Measurements from ENCODE around the gene LRRC4C. TPM values are rescaled to one million over a fixed set of nuclear protein-coding genes. Genes with fewer than 3 reads are reported as not detected.

Gene LRRC4C
- total RNA-seq, 1 experiment from 2014 or later = not detected

DNA sequence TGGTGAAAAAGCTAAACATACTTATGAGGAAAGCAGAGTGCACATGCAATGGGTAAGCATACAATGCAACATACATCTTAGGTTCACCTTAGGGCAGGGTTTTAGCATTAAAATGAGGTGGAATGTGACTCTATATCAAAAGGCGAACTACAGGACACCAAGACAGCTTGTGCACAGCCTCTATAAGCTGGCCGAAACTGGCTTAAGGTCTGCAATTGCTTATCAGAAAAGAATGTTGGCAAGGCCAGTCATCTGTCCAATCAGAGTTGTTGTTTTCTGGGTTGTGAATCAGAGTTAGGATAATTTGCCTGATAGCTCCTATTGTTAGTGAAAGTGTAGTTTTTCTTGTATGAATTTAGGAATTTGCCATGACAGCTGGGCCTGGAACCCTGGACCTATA, 76.5 kb downstream of the LRRC4C start:
- DNase-seq (ENCODE audit: unreplicated experiment) = peak; percentile 14
- H3K27ac Mint-ChIP-seq (ENCODE audit: low read depth, unreplicated experiment) = no peak overlapping the region
- CTCF ChIA-PET = interaction anchor here (0.6 kb wide), 1 partner anchor 1089 kb away, joined by 3 read pairs; no protein-coding TSS in a partner anchor
- H3K4me1 Mint-ChIP-seq (ENCODE audit: insufficient read depth, unreplicated experiment) = peaks cover 8% of the 10 kb centered on the region
- BruUV-seq (replicated peaks) = no TSS peak
- no peaks in the 10 kb centered on the region for H3K27me3 Mint-ChIP-seq (ENCODE audit: insufficient read depth, unreplicated experiment)
- intact Hi-C loops (cut with micrococcal nuclease) = no loop called here
- H3K4me3 Mint-ChIP-seq (ENCODE audit: unreplicated experiment) = no peak overlapping the region
- POLR2A ChIA-PET = no interaction called here
- peaks cover 7% of the 10 kb centered on the region for H3K36me3 Mint-ChIP-seq (ENCODE audit: insufficient read depth, unreplicated experiment)
- TF ChIP-seq, protein P1, sequence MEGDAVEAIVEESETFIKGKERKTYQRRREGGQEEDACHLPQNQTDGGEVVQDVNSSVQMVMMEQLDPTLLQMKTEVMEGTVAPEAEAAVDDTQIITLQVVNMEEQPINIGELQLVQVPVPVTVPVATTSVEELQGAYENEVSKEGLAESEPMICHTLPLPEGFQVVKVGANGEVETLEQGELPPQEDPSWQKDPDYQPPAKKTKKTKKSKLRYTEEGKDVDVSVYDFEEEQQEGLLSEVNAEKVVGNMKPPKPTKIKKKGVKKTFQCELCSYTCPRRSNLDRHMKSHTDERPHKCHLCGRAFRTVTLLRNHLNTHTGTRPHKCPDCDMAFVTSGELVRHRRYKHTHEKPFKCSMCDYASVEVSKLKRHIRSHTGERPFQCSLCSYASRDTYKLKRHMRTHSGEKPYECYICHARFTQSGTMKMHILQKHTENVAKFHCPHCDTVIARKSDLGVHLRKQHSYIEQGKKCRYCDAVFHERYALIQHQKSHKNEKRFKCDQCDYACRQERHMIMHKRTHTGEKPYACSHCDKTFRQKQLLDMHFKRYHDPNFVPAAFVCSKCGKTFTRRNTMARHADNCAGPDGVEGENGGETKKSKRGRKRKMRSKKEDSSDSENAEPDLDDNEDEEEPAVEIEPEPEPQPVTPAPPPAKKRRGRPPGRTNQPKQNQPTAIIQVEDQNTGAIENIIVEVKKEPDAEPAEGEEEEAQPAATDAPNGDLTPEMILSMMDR (IDR thresholded peaks at IDR 0.05; ENCODE audit: unreplicated experiment) = no peak
- H3K9me3 Mint-ChIP-seq (ENCODE audit: unreplicated experiment) = no peaks in the 10 kb centered on the region

- Mint-ChIP-seq H3K4me3 (ENCODE audit: unreplicated experiment) (no peak overlapping the region), H3K36me3 (ENCODE audit: insufficient read depth, unreplicated experiment) (no peaks in the 10 kb centered on the region), H3K27ac (ENCODE audit: low read depth, unreplicated experiment) (no peak overlapping the region), H3K9me3 (ENCODE audit: unreplicated experiment) (no peaks in the 10 kb centered on the region), H3K4me1 (ENCODE audit: insufficient read depth, unreplicated experiment) (peaks cover 8% of the 10 kb centered on the region), H3K27me3 (ENCODE audit: insufficient read depth, unreplicated experiment) (no peaks in the 10 kb centered on the region)
- ChIA-PET CTCF (interaction anchor here (0.6 kb wide), 1 partner anchor 10 kb away, joined by 3 read pairs; no protein-coding TSS in a partner anchor), POLR2A (no interaction called here)
- no TSS peak for BruUV-seq (replicated peaks)
- TF ChIP-seq, protein P1 (IDR thresholded peaks at IDR 0.05; ENCODE audit: unreplicated experiment) = no peak
- no peak for DNase-seq (ENCODE audit: unreplicated experiment)
- intact Hi-C loops (cut with micrococcal nuclease) = no loop called here
Measured at GRCh38 chr11:41379084-41379483, 80.4 kb downstream of the LRRC4C start.

DNA sequence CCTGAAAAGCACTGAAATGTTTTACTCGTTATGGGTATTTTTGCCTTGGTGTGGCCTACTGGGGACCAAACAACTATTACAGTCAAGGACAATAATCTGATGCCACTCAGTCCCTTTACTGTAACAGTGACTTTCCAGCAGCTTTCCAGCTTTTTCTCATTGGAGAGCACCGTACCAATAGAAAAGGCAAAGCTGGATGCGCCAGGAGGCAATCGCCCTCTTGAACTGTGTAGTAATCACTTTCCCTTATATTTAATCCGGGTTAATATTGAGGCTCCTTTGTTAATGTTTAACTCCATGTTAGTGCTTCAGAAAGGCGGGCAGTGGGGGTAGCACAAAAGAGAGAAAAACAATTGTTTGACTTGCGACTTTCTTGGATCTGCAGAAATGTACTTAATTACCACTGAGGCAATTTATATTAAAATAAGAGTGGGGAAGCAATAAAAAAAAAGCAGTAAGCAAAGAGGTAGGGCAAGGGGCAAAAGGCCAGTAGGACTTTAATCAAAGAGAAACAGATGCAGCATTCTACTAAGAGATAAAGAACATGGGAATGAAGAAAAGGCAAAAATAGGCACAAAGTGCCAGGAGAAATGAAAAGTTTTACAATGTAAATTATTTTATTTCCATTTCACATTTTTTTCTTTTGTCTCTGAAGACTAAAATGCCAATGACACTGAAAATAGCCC, 81.6 kb downstream of the LRRC4C start:
- no peak overlapping the region for H3K4me3 Mint-ChIP-seq (ENCODE audit: unreplicated experiment)
- H3K9me3 Mint-ChIP-seq (ENCODE audit: unreplicated experiment) = no peaks in the 10 kb centered on the region
- ChIA-PET POLR2A (interaction anchor here (0.7 kb wide), 1 partner anchor 63 kb away, joined by 5 read pairs; no protein-coding TSS in a partner anchor), CTCF (interaction anchor here (0.6 to 0.8 kb wide), 4 partner anchors 16 to 1873 kb away, joined by 3 to 5 read pairs (median 4); no protein-coding TSS in a partner anchor)
- no peaks in the 10 kb centered on the region for H3K36me3 Mint-ChIP-seq (ENCODE audit: insufficient read depth, unreplicated experiment)
- BruUV-seq (replicated peaks) = no TSS peak
- TF ChIP-seq, protein P1 (IDR thresholded peaks at IDR 0.05; ENCODE audit: unreplicated experiment) = no peak
- no peaks in the 10 kb centered on the region for H3K27me3 Mint-ChIP-seq (ENCODE audit: insufficient read depth, unreplicated experiment)
- DNase-seq (ENCODE audit: unreplicated experiment) = no peak
- H3K27ac Mint-ChIP-seq (ENCODE audit: low read depth, unreplicated experiment) = no peak overlapping the region
- intact Hi-C loops (cut with micrococcal nuclease) = no loop called here
- H3K4me1 Mint-ChIP-seq (ENCODE audit: insufficient read depth, unreplicated experiment) = peaks cover 5% of the 10 kb centered on the region

DNA sequence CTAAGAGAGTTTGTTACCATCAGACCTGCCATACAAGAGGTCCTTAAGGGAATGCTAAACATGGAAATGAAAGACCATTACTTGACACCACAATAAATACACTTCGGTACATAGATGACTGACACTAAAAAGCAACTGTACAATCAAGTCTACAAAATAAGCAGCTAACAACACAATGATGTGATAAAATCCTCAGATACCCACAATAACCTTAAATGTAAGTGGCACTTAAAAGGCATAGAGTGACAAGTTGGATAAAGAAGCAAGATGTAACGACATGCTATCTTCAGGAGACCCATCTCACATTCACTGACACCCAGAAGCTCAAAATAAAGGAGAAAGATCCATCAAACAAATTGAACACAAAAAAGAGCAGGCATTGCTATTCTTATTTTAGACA, 107.6 kb downstream of the LRRC4C start:
- DNase-seq (ENCODE audit: unreplicated experiment) = no peak
- Mint-ChIP-seq H3K27ac (ENCODE audit: low read depth, unreplicated experiment) (no peak overlapping the region), H3K4me1 (ENCODE audit: insufficient read depth, unreplicated experiment) (peaks cover 5% of the 10 kb centered on the region), H3K36me3 (ENCODE audit: insufficient read depth, unreplicated experiment) (no peaks in the 10 kb centered on the region), H3K4me3 (ENCODE audit: unreplicated experiment) (no peak overlapping the region), H3K27me3 (ENCODE audit: insufficient read depth, unreplicated experiment) (no peaks in the 10 kb centered on the region), H3K9me3 (ENCODE audit: unreplicated experiment) (no peaks in the 10 kb centered on the region)
- ChIA-PET CTCF (interaction anchor here (0.6 kb wide), 1 partner anchor 161 kb away, joined by 3 read pairs; no protein-coding TSS in a partner anchor), POLR2A (interaction anchor here (0.5 kb wide), 1 partner anchor 951 kb away, joined by 3 read pairs; no protein-coding TSS in a partner anchor)
- intact Hi-C loops (cut with micrococcal nuclease) = no loop called here
- no TSS peak for BruUV-seq (replicated peaks)
- TF ChIP-seq, protein P1 (IDR thresholded peaks at IDR 0.05; ENCODE audit: unreplicated experiment) = no peak

Data from MCF 10A (cell line).